Dedifferentiated amniotic fluid mesenchymal stem cell (primary cell): Measurements from ENCODE around the gene STEAP1.

ENCODE experiments used
- DNase-seq: peaks from one replicate; pipeline ENCODE4 v3.0.0-alpha.2; 2016; ENCODE audit errors: extremely low spot score

Gene STEAP1

GRCh38 chr7:90211391-90212148 is 57.3 kb downstream of the STEAP1 start, which contains the start of gene STEAP2:
Gene STEAP2 (plus strand): TSS chr7:90211740. CDS start chr7:90225083, 13,343 bp downstream.
- DNase-seq, result peak; percentile 92

- DNase-seq, result no peak
Observed at GRCh38 chr7:90212149-90212495, 57.9 kb downstream of the STEAP1 start.

GRCh38 chr7:90213521-90213920 is 59.3 kb downstream of the STEAP1 start:
- DNase-seq, result no peak
